HG02678 (cell line): ENCODE measurements around the gene GABRD.

Source experiments
- ATAC-seq: cut with Tn5 transposase; IDR thresholded peaks from one replicate; pipeline ENCODE4 v1.9.1; 2021; ENCODE audit warnings: mild to moderate bottlenecking, moderate library complexity; ENCODE audit not compliant: unreplicated experiment

Gene GABRD

GRCh38 chr1:1984560-1985070, 34.5 kb upstream of the GABRD start:
- no peak for ATAC-seq

- ATAC-seq = no peak
Observed at GRCh38 chr1:1985375-1986050, 33.6 kb upstream of the GABRD start.

GRCh38 chr1:1986451-1987141, 32.5 kb upstream of the GABRD start:
- no peak for ATAC-seq

- no peak for ATAC-seq
Observed at GRCh38 chr1:1987142-1987510, 32.0 kb upstream of the GABRD start.

- no peak for ATAC-seq
Observed at GRCh38 chr1:1988061-1988945, 30.8 kb upstream of the GABRD start.

- ATAC-seq = no peak
Observed at GRCh38 chr1:1989102-1989542, 30.0 kb upstream of the GABRD start.

GRCh38 chr1:1989789-1990188, 29.4 kb upstream of the GABRD start:
- ATAC-seq = no peak

GRCh38 chr1:1990222-1990621, 28.9 kb upstream of the GABRD start:
- ATAC-seq = no peak

GRCh38 chr1:1994536-1994935, 24.6 kb upstream of the GABRD start:
- no peak for ATAC-seq

- no peak for ATAC-seq
Observed at GRCh38 chr1:1996207-1996651, 22.9 kb upstream of the GABRD start.

GRCh38 chr1:1997576-1997975, 21.6 kb upstream of the GABRD start:
- no peak for ATAC-seq

- no peak for ATAC-seq
Observed at GRCh38 chr1:2000432-2000831, 18.7 kb upstream of the GABRD start.

- no peak for ATAC-seq
Observed at GRCh38 chr1:2000850-2001249, 18.3 kb upstream of the GABRD start.

GRCh38 chr1:2001773-2002411, 17.3 kb upstream of the GABRD start:
- ATAC-seq = no peak

- no peak for ATAC-seq
Observed at GRCh38 chr1:2003541-2004131, 15.5 kb upstream of the GABRD start, which contains the start of gene CFAP74. Gene CFAP74 (minus strand): TSS chr1:2003786. CDS start chr1:1990956, 12,830 bp downstream.

- no peak for ATAC-seq
Observed at GRCh38 chr1:2004856-2005255, 14.3 kb upstream of the GABRD start.

GRCh38 chr1:2009101-2010053, 9.8 kb upstream of the GABRD start:
- ATAC-seq = no peak

- no peak for ATAC-seq
Observed at GRCh38 chr1:2014181-2014580, 5.0 kb upstream of the GABRD start.
